ENCODE measurements around the gene TXLNB.
"Not testable (repeated sequence)": the region's sequence is repeated elsewhere in the genome, so short reads cannot be mapped to it uniquely, and the experiment has no call there.

The TXLNB gene

GRCh38 chr6:139289233-139289632, 2.6 kb downstream of the TXLNB start:
- DNase-seq (ENCODE audit: low read depth): no peak
- no peak overlapping the region for H3K4me3 ChIP-seq (ENCODE audit: low read length)
- TF ChIP-seq CTCF (IDR thresholded peaks at IDR 0.05; ENCODE audit: insufficient read depth, low read depth, low read length, missing control alignments): no peak

- DNase-seq (ENCODE audit: low read depth): no peak
- H3K4me3 ChIP-seq (ENCODE audit: low read length): no peak overlapping the region
- no peak for TF ChIP-seq CTCF (IDR thresholded peaks at IDR 0.05; ENCODE audit: insufficient read depth, low read depth, low read length, missing control alignments)
These were observed 3.2 kb downstream of the TXLNB start for GRCh38 chr6:139288496-139289040.

- no peak for DNase-seq (ENCODE audit: low read depth)
- no peak overlapping the region for H3K4me3 ChIP-seq (ENCODE audit: low read length)
- no peak for TF ChIP-seq CTCF (IDR thresholded peaks at IDR 0.05; ENCODE audit: insufficient read depth, low read depth, low read length, missing control alignments)
These were observed 3.9 kb downstream of the TXLNB start for GRCh38 chr6:139287868-139288267.

GRCh38 chr6:139286438-139286837, 5.4 kb downstream of the TXLNB start:
- DNase-seq (ENCODE audit: low read depth); H3K4me3 ChIP-seq (ENCODE audit: low read length): not testable (repeated sequence)

- DNase-seq (ENCODE audit: low read depth): no peak
- no peak overlapping the region for H3K4me3 ChIP-seq (ENCODE audit: low read length)
- TF ChIP-seq CTCF (IDR thresholded peaks at IDR 0.05; ENCODE audit: insufficient read depth, low read depth, low read length, missing control alignments): no peak
These were observed 6.2 kb downstream of the TXLNB start for GRCh38 chr6:139285590-139285989.

- TF ChIP-seq CTCF (IDR thresholded peaks at IDR 0.05; ENCODE audit: insufficient read depth, low read depth, low read length, missing control alignments): no peak
These were observed 7.0 kb downstream of the TXLNB start for GRCh38 chr6:139284789-139285188.

GRCh38 chr6:139282684-139283083, 9.1 kb downstream of the TXLNB start:
- DNase-seq (ENCODE audit: low read depth): no peak
- no peak overlapping the region for H3K4me3 ChIP-seq (ENCODE audit: low read length)
- no peak for TF ChIP-seq CTCF (IDR thresholded peaks at IDR 0.05; ENCODE audit: insufficient read depth, low read depth, low read length, missing control alignments)

More at GRCh38 chr6:139284789-139285188, 7.0 kb downstream of the TXLNB start:
- no peak for DNase-seq (ENCODE audit: low read depth)
- no peak overlapping the region for H3K4me3 ChIP-seq (ENCODE audit: low read length)

Data from epithelial cell of esophagus (primary cell).